HEK293 (cell line): Measurements from ENCODE around the gene LYPD5.

Experiments used
- BCL11A ChIP-seq: fragments of 450-650 bp; formaldehyde crosslinking; IDR thresholded peaks from 2 replicates; pipeline ENCODE4 v1.5.1; 2016; ENCODE audit warnings: low read depth, missing biosample characterization, missing genetic modification characterization
- ZBTB8A ChIP-seq: fragments of 450-650 bp; formaldehyde crosslinking; IDR thresholded peaks from 2 replicates; pipeline ENCODE4 v1.5.1; 2016; ENCODE audit warnings: missing biosample characterization, missing genetic modification characterization
- ZNF223 ChIP-seq: fragments of 450-650 bp; formaldehyde crosslinking; IDR thresholded peaks from 2 replicates; pipeline ENCODE4 v1.5.1; 2016; ENCODE audit warnings: missing biosample characterization, missing genetic modification characterization
- ZNF350 ChIP-seq: fragments of 450-650 bp; formaldehyde crosslinking; IDR thresholded peaks from 2 replicates; pipeline ENCODE4 v1.5.0; 2017; ENCODE audit warnings: missing biosample characterization, mild to moderate bottlenecking, missing genetic modification characterization
- ZNF837 ChIP-seq: fragments of 450-650 bp; formaldehyde crosslinking; IDR thresholded peaks from 2 replicates; pipeline ENCODE4 v1.5.1; 2016; ENCODE audit warnings: missing biosample characterization, missing genetic modification characterization
- ZSCAN5A ChIP-seq: fragments of 450-650 bp; formaldehyde crosslinking; IDR thresholded peaks from 2 replicates; pipeline ENCODE4 v1.5.1; 2016; ENCODE audit warnings: missing biosample characterization, missing genetic modification characterization
- TF ChIP-seq, protein P1 (sequence below): fragments of 450-650 bp; formaldehyde crosslinking; IDR thresholded peaks from 2 replicates; pipeline ENCODE4 v1.5.1; 2016; ENCODE audit warnings: missing biosample characterization, missing genetic modification characterization

DNA sequence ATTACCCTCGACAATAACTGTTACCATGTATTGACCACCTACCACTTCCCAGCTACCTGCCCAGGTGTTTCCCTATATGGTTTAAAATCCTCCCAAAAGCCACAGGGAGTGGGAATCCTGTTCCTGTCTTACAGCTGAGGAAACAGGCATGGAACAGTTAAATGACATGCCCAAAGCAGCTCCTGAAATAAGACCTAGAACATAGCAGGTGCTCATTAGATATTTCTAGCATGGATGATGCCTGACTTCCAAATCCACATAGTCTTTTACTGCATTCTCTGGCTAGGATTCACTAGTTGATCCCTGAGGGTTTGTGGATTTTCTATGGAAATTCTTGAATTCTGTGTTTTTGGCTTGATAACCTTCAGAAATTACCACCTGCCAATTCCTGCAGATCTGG lies 34.4 kb downstream of the LYPD5 start:
- TF ChIP-seq, protein P1, sequence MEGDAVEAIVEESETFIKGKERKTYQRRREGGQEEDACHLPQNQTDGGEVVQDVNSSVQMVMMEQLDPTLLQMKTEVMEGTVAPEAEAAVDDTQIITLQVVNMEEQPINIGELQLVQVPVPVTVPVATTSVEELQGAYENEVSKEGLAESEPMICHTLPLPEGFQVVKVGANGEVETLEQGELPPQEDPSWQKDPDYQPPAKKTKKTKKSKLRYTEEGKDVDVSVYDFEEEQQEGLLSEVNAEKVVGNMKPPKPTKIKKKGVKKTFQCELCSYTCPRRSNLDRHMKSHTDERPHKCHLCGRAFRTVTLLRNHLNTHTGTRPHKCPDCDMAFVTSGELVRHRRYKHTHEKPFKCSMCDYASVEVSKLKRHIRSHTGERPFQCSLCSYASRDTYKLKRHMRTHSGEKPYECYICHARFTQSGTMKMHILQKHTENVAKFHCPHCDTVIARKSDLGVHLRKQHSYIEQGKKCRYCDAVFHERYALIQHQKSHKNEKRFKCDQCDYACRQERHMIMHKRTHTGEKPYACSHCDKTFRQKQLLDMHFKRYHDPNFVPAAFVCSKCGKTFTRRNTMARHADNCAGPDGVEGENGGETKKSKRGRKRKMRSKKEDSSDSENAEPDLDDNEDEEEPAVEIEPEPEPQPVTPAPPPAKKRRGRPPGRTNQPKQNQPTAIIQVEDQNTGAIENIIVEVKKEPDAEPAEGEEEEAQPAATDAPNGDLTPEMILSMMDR (tag by site-specific recombination), result no peak
- no peak for TF ChIP-seq ZNF223 (tag by site-specific recombination)
- no peak for TF ChIP-seq BCL11A (tag by site-specific recombination)
- no peak for TF ChIP-seq ZNF350 (tag by site-specific recombination)
- TF ChIP-seq ZBTB8A (tag by site-specific recombination), result no peak
- TF ChIP-seq ZSCAN5A (tag by site-specific recombination), result no peak
- TF ChIP-seq ZNF837 (tag by site-specific recombination), result no peak
